GM21360 (cell line): Measurements from ENCODE around the gene CYTH1.

Experiments
- ATAC-seq: cut with Tn5 transposase; IDR thresholded peaks from one replicate; pipeline ENCODE4 v1.9.1; 2021; ENCODE audit warnings: mild to moderate bottlenecking, moderate library complexity; ENCODE audit not compliant: unreplicated experiment

CYTH1 gene

GRCh38 chr17:78658281-78658785, 123.7 kb downstream of the CYTH1 start:
- no peak for ATAC-seq

- ATAC-seq: no peak
These were observed 126.7 kb downstream of the CYTH1 start for GRCh38 chr17:78655251-78655940.

GRCh38 chr17:78654325-78654724, 127.7 kb downstream of the CYTH1 start:
- ATAC-seq: no peak

GRCh38 chr17:78653382-78653781, 128.7 kb downstream of the CYTH1 start:
- no peak for ATAC-seq

GRCh38 chr17:78652913-78653312, 129.2 kb downstream of the CYTH1 start:
- no peak for ATAC-seq

- ATAC-seq: no peak
These were observed 130.0 kb downstream of the CYTH1 start for GRCh38 chr17:78652024-78652423.

GRCh38 chr17:78651554-78651953, 130.5 kb downstream of the CYTH1 start:
- ATAC-seq: no peak

GRCh38 chr17:78650093-78650715, 131.9 kb downstream of the CYTH1 start:
- no peak for ATAC-seq

GRCh38 chr17:78648293-78648692, 133.8 kb downstream of the CYTH1 start:
- ATAC-seq: no peak

GRCh38 chr17:78647032-78647431, 135.0 kb downstream of the CYTH1 start:
- no peak for ATAC-seq

GRCh38 chr17:78645421-78646295, 136.4 kb downstream of the CYTH1 start:
- no peak for ATAC-seq

GRCh38 chr17:78644931-78645351, 137.1 kb downstream of the CYTH1 start:
- no peak for ATAC-seq

GRCh38 chr17:78644224-78644623, 137.8 kb downstream of the CYTH1 start:
- ATAC-seq: no peak

- ATAC-seq: no peak
These were observed 138.7 kb downstream of the CYTH1 start for GRCh38 chr17:78643326-78643725.

- ATAC-seq: no peak
These were observed 139.4 kb downstream of the CYTH1 start for GRCh38 chr17:78642707-78643106.

GRCh38 chr17:78641666-78642065, 140.4 kb downstream of the CYTH1 start:
- ATAC-seq: no peak

- ATAC-seq: no peak
These were observed 140.8 kb downstream of the CYTH1 start for GRCh38 chr17:78641243-78641642.

GRCh38 chr17:78640700-78641099, 141.4 kb downstream of the CYTH1 start:
- no peak for ATAC-seq

- no peak for ATAC-seq
These were observed 144.2 kb downstream of the CYTH1 start for GRCh38 chr17:78637643-78638420.

- no peak for ATAC-seq
These were observed 144.9 kb downstream of the CYTH1 start for GRCh38 chr17:78637146-78637545.

- ATAC-seq: no peak
These were observed 147.9 kb downstream of the CYTH1 start for GRCh38 chr17:78634154-78634553.
